ENCODE measurements around the gene TEAD1. TPM values are rescaled to one million over a fixed set of nuclear protein-coding genes. Genes with fewer than 3 reads are reported as not detected.

The TEAD1 gene
- total RNA-seq, 1 experiment from 2014 or later = 106 TPM

- H3K4me2 ChIP-seq = no peak overlapping the region
- no peak overlapping the region for H2AFZ ChIP-seq
- DNase-seq = no peak
- no peaks in the 10 kb centered on the region for H3F3A ChIP-seq (ENCODE audit: insufficient read depth, low read depth)
- ChIA-PET POLR2A (ENCODE audit: unreplicated experiment) (no interaction called here), CTCF (interaction anchor here (0.7 kb wide), 1 partner anchor 574 kb away, joined by 6 read pairs; no protein-coding TSS in a partner anchor)
- H3K4me3 ChIP-seq = no peak overlapping the region
- no peaks in the 10 kb centered on the region for H3K36me3 ChIP-seq (ENCODE audit: low read depth)
- no peaks in the 10 kb centered on the region for H3K27me3 ChIP-seq (ENCODE audit: insufficient read depth, low read depth)
- TF ChIP-seq CTCF (conservative IDR thresholded peaks at IDR 0.05) (no peak), EZH2 (IDR thresholded peaks at IDR 0.05; ENCODE audit: low read depth) (no peak)
- H3K9me2 ChIP-seq (ENCODE audit: insufficient read depth) = no peaks in the 10 kb centered on the region
- no peaks in the 10 kb centered on the region for H4K20me1 ChIP-seq (ENCODE audit: insufficient read depth)
- no TSS peak for BruUV-seq (replicated peaks)
- no peak overlapping the region for H3K27ac ChIP-seq
- H3K79me2 ChIP-seq (ENCODE audit: low read depth) = no peaks in the 10 kb centered on the region
- no peaks in the 10 kb centered on the region for H3K9me3 ChIP-seq (ENCODE audit: insufficient read depth, low read depth)
- no peaks in the 10 kb centered on the region for H3K4me1 ChIP-seq (replicated peaks; ENCODE audit: insufficient read depth)
- intact Hi-C loops (cut with micrococcal nuclease; ENCODE audit: unreplicated experiment) = no loop called here
These were observed 32.2 kb upstream of the TEAD1 start for GRCh38 chr11:12642040-12642439.

- Histone ChIP-seq H3K9me2 (ENCODE audit: insufficient read depth) (no peaks in the 10 kb centered on the region), H3F3A (ENCODE audit: insufficient read depth, low read depth) (no peaks in the 10 kb centered on the region), H3K4me1 (replicated peaks; ENCODE audit: insufficient read depth) (no peaks in the 10 kb centered on the region), H3K27me3 (ENCODE audit: insufficient read depth, low read depth) (no peaks in the 10 kb centered on the region), H3K4me2 (no peak overlapping the region), H3K36me3 (ENCODE audit: low read depth) (no peaks in the 10 kb centered on the region), H3K9me3 (ENCODE audit: insufficient read depth, low read depth) (no peaks in the 10 kb centered on the region), H2AFZ (no peak overlapping the region), H3K4me3 (no peak overlapping the region), H3K79me2 (ENCODE audit: low read depth) (no peaks in the 10 kb centered on the region), H3K27ac (no peak overlapping the region), H4K20me1 (ENCODE audit: insufficient read depth) (no peaks in the 10 kb centered on the region)
- intact Hi-C loops (cut with micrococcal nuclease; ENCODE audit: unreplicated experiment) = no loop called here
- ChIA-PET POLR2A (ENCODE audit: unreplicated experiment) (no interaction called here), CTCF (no interaction called here)
- BruUV-seq (replicated peaks) = no TSS peak
- DNase-seq = no peak
- TF ChIP-seq EZH2 (IDR thresholded peaks at IDR 0.05; ENCODE audit: low read depth) = no peak
These were observed 31.3 kb upstream of the TEAD1 start for GRCh38 chr11:12642806-12643428.

GRCh38 chr11:12646478-12646877, 27.7 kb upstream of the TEAD1 start:
- no peak overlapping the region for H2AFZ ChIP-seq
- no peaks in the 10 kb centered on the region for H3K79me2 ChIP-seq (ENCODE audit: low read depth)
- DNase-seq = no peak
- no peaks in the 10 kb centered on the region for H4K20me1 ChIP-seq (ENCODE audit: insufficient read depth)
- H3K9me2 ChIP-seq (ENCODE audit: insufficient read depth) = no peaks in the 10 kb centered on the region
- no peak overlapping the region for H3K4me3 ChIP-seq
- no peaks in the 10 kb centered on the region for H3K27me3 ChIP-seq (ENCODE audit: insufficient read depth, low read depth)
- H3K4me2 ChIP-seq = no peak overlapping the region
- no peak overlapping the region for H3K27ac ChIP-seq
- intact Hi-C loops (cut with micrococcal nuclease; ENCODE audit: unreplicated experiment) = no loop called here
- CTCF ChIA-PET = no interaction called here
- H3K36me3 ChIP-seq (ENCODE audit: low read depth) = no peaks in the 10 kb centered on the region
- BruUV-seq (replicated peaks) = no TSS peak
- TF ChIP-seq CTCF (conservative IDR thresholded peaks at IDR 0.05) = no peak
- TF ChIP-seq EZH2 (IDR thresholded peaks at IDR 0.05; ENCODE audit: low read depth) = no peak
- POLR2A ChIA-PET (ENCODE audit: unreplicated experiment) = no interaction called here
- H3K4me1 ChIP-seq (replicated peaks; ENCODE audit: insufficient read depth) = no peaks in the 10 kb centered on the region
- H3K9me3 ChIP-seq (ENCODE audit: insufficient read depth, low read depth) = no peaks in the 10 kb centered on the region
- H3F3A ChIP-seq (ENCODE audit: insufficient read depth, low read depth) = no peaks in the 10 kb centered on the region

- H3K9me2 ChIP-seq (ENCODE audit: insufficient read depth) = no peaks in the 10 kb centered on the region
- no peak overlapping the region for H2AFZ ChIP-seq
- H3K36me3 ChIP-seq (ENCODE audit: low read depth) = no peaks in the 10 kb centered on the region
- intact Hi-C loops (cut with micrococcal nuclease; ENCODE audit: unreplicated experiment) = no loop called here
- H4K20me1 ChIP-seq (ENCODE audit: insufficient read depth) = no peaks in the 10 kb centered on the region
- no peak overlapping the region for H3K4me2 ChIP-seq
- no peak for DNase-seq
- no peaks in the 10 kb centered on the region for H3K4me1 ChIP-seq (replicated peaks; ENCODE audit: insufficient read depth)
- BruUV-seq (replicated peaks) = no TSS peak
- H3F3A ChIP-seq (ENCODE audit: insufficient read depth, low read depth) = no peaks in the 10 kb centered on the region
- no peak overlapping the region for H3K27ac ChIP-seq
- TF ChIP-seq CTCF (conservative IDR thresholded peaks at IDR 0.05) (no peak), EZH2 (IDR thresholded peaks at IDR 0.05; ENCODE audit: low read depth) (no peak)
- H3K9me3 ChIP-seq (ENCODE audit: insufficient read depth, low read depth) = no peaks in the 10 kb centered on the region
- H3K4me3 ChIP-seq = no peak overlapping the region
- POLR2A ChIA-PET (ENCODE audit: unreplicated experiment) = interaction anchor here (0.6 kb wide), 1 partner anchor 385 kb away, joined by 3 read pairs; no protein-coding TSS in a partner anchor
- no peaks in the 10 kb centered on the region for H3K27me3 ChIP-seq (ENCODE audit: insufficient read depth, low read depth)
- no peaks in the 10 kb centered on the region for H3K79me2 ChIP-seq (ENCODE audit: low read depth)
- CTCF ChIA-PET = no interaction called here
These were observed 20.5 kb upstream of the TEAD1 start for GRCh38 chr11:12653729-12654128.
